ENCODE results near the gene PCDH9.

DNA sequence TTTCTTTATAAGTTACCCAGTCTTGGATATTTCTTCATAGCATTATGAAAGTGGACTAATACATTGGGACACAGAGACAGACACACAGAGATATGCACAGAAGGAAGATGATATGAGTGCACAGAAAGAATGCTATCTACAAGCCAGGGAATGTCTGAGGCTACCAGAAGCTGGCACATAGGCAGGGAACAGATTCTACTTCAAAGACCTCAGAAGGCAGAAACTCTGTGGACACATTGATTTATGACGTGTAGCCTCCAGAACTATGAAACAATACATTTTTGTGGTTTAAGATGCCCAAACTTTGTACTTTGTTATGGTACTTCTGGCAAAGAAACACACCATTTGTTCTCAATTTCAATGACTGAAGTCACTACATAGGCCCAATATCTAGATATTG lies 556.7 kb downstream of the PCDH9 start:
- TF ChIP-seq, protein P1, sequence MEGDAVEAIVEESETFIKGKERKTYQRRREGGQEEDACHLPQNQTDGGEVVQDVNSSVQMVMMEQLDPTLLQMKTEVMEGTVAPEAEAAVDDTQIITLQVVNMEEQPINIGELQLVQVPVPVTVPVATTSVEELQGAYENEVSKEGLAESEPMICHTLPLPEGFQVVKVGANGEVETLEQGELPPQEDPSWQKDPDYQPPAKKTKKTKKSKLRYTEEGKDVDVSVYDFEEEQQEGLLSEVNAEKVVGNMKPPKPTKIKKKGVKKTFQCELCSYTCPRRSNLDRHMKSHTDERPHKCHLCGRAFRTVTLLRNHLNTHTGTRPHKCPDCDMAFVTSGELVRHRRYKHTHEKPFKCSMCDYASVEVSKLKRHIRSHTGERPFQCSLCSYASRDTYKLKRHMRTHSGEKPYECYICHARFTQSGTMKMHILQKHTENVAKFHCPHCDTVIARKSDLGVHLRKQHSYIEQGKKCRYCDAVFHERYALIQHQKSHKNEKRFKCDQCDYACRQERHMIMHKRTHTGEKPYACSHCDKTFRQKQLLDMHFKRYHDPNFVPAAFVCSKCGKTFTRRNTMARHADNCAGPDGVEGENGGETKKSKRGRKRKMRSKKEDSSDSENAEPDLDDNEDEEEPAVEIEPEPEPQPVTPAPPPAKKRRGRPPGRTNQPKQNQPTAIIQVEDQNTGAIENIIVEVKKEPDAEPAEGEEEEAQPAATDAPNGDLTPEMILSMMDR (IDR thresholded peaks at IDR 0.05), result no peak
- no peak for TF ChIP-seq POLR2A (IDR thresholded peaks at IDR 0.05)
